ENCODE measurements around the gene PTPN4. TPM values are rescaled to one million over a fixed set of nuclear protein-coding genes. Genes with fewer than 3 reads are reported as not detected.
"Not testable (repeated sequence)": the region's sequence is repeated elsewhere in the genome, so short reads cannot be mapped to it uniquely, and the experiment has no call there.

The PTPN4 gene
- total and polyA plus RNA-seq, 2 experiments from 2014 or later, result 19.8 to 24.3 TPM

GRCh38 chr2:119800376-119800902, 40.7 kb downstream of the PTPN4 start:
- 0 out of 2 replicates have a peak, but pooled peaks cover 4% of the 10 kb centered on the region for H4K20me1 ChIP-seq (ENCODE audit: insufficient read depth)
- no peaks in the 10 kb centered on the region for H3K4me1 ChIP-seq (ENCODE audit: insufficient read depth)
- WGBS, 2 experiments (ENCODE audit: low coverage in 1 of 2, low lambda C conversion rate in 2 of 2, missing lambda C conversion rate in 2 of 2), result 92 to 96% methylated on average over 1 of the region's 1 CpG
- H2AFZ ChIP-seq, result no peak overlapping the region
- no peak for TF ChIP-seq EZH2 (IDR thresholded peaks at IDR 0.05; ENCODE audit: insufficient read depth, poor library complexity, severe bottlenecking)
- TF ChIP-seq EZH2phosphoT487 (IDR thresholded peaks at IDR 0.05; ENCODE audit: insufficient read depth, low read depth), result no peak
- H3F3A ChIP-seq (ENCODE audit: insufficient read depth), result no peaks in the 10 kb centered on the region
- no peak overlapping the region for H3K4me3 ChIP-seq
- no peaks in the 10 kb centered on the region for H3K9me3 ChIP-seq (ENCODE audit: low read depth)
- no peaks in the 10 kb centered on the region for H3K36me3 ChIP-seq (ENCODE audit: low read depth)
- no peak overlapping the region for H3K27ac ChIP-seq
- no peak overlapping the region for H3K4me2 ChIP-seq (ENCODE audit: unreplicated experiment)
- H3K9ac ChIP-seq, result no peak overlapping the region
- no peaks in the 10 kb centered on the region for H3K27me3 ChIP-seq (replicated peaks; ENCODE audit: insufficient read depth)
- no peaks in the 10 kb centered on the region for H3K9me2 ChIP-seq (ENCODE audit: insufficient read depth)
- in situ Hi-C loops (cut with MboI), result no loop called here
- DNase-seq, result no peak
- H3K79me2 ChIP-seq (ENCODE audit: insufficient read depth), result peaks cover 88% of the 10 kb centered on the region

- WGBS, 2 experiments (ENCODE audit: low coverage in 1 of 2, low lambda C conversion rate in 2 of 2, missing lambda C conversion rate in 2 of 2), result 96 to 97% methylated on average over 7 of the region's 7 CpGs
- Histone ChIP-seq H3K27ac (no peak overlapping the region), H3K4me1 (ENCODE audit: insufficient read depth) (no peaks in the 10 kb centered on the region), H3K36me3 (ENCODE audit: low read depth) (no peaks in the 10 kb centered on the region), H2AFZ (no peak overlapping the region), H4K20me1 (ENCODE audit: insufficient read depth) (0 out of 2 replicates have a peak, but pooled peaks cover 4% of the 10 kb centered on the region), H3K4me3 (no peak overlapping the region), H3K9ac (no peak overlapping the region), H3F3A (ENCODE audit: insufficient read depth) (no peaks in the 10 kb centered on the region), H3K9me3 (ENCODE audit: low read depth) (no peaks in the 10 kb centered on the region), H3K27me3 (replicated peaks; ENCODE audit: insufficient read depth) (no peaks in the 10 kb centered on the region), H3K9me2 (ENCODE audit: insufficient read depth) (no peaks in the 10 kb centered on the region), H3K4me2 (ENCODE audit: unreplicated experiment) (no peak overlapping the region), H3K79me2 (ENCODE audit: insufficient read depth) (peaks cover 90% of the 10 kb centered on the region)
- in situ Hi-C loops (cut with MboI), result no loop called here
- DNase-seq, result no peak
- TF ChIP-seq EZH2 (IDR thresholded peaks at IDR 0.05; ENCODE audit: insufficient read depth, poor library complexity, severe bottlenecking) (no peak), EZH2phosphoT487 (IDR thresholded peaks at IDR 0.05; ENCODE audit: insufficient read depth, low read depth) (no peak)
Measured at GRCh38 chr2:119801040-119801439, 41.3 kb downstream of the PTPN4 start.

GRCh38 chr2:119801989-119802388, 42.3 kb downstream of the PTPN4 start:
- H2AFZ ChIP-seq; H3K4me2 ChIP-seq (ENCODE audit: unreplicated experiment); H3K9me2 ChIP-seq (ENCODE audit: insufficient read depth); H3K36me3 ChIP-seq (ENCODE audit: low read depth); H3K4me3 ChIP-seq; H3K9me3 ChIP-seq (ENCODE audit: low read depth); H3K9ac ChIP-seq; H3K27me3 ChIP-seq (replicated peaks; ENCODE audit: insufficient read depth); H3K4me1 ChIP-seq (ENCODE audit: insufficient read depth); H3K27ac ChIP-seq; H3F3A ChIP-seq (ENCODE audit: insufficient read depth); in situ Hi-C loops (cut with MboI); H4K20me1 ChIP-seq (ENCODE audit: insufficient read depth); DNase-seq: not testable (repeated sequence)
- WGBS, 2 experiments (ENCODE audit: low coverage in 1 of 2, low lambda C conversion rate in 2 of 2, missing lambda C conversion rate in 2 of 2), result 86 to 90% methylated on average over 10 of the region's 10 CpGs
- peaks cover 86% of the 10 kb centered on the region for H3K79me2 ChIP-seq (ENCODE audit: insufficient read depth)

DNA sequence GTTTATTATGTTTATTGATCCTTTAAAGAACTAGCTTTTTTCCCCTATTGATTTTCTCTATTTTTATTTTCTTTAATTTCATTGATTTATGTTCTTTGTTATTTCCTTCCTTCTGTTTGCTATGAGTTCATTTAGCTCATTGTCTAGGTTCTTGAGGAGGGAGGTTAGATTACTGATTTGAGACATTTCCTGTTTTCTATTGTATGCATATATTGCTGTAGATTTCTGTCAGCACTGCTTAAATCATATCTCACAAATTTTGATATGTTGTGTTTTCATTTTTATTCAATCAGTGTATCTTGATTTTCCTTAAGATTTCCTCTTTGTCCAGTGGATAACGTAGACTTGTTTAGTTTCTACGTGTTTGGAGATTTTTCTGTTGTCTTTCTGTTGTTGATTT, 43.4 kb downstream of the PTPN4 start:
- 95 to 98% methylated on average over 2 of the region's 2 CpGs for WGBS, 2 experiments (ENCODE audit: low coverage in 1 of 2, low lambda C conversion rate in 2 of 2, missing lambda C conversion rate in 2 of 2)
- Histone ChIP-seq H3K9me3 (ENCODE audit: low read depth) (no peaks in the 10 kb centered on the region), H3K9ac (no peak overlapping the region), H3K4me1 (ENCODE audit: insufficient read depth) (no peaks in the 10 kb centered on the region), H3K4me3 (no peak overlapping the region), H4K20me1 (ENCODE audit: insufficient read depth) (0 out of 2 replicates have a peak, but pooled peaks cover 4% of the 10 kb centered on the region), H2AFZ (no peak overlapping the region), H3K27ac (no peak overlapping the region), H3K4me2 (ENCODE audit: unreplicated experiment) (no peak overlapping the region), H3K9me2 (ENCODE audit: insufficient read depth) (no peaks in the 10 kb centered on the region), H3K27me3 (replicated peaks; ENCODE audit: insufficient read depth) (no peaks in the 10 kb centered on the region), H3K36me3 (ENCODE audit: low read depth) (no peaks in the 10 kb centered on the region), H3F3A (ENCODE audit: insufficient read depth) (peaks cover 5% of the 10 kb centered on the region; the same call in 1 of the 2 replicates), H3K79me2 (ENCODE audit: insufficient read depth) (peaks cover 77% of the 10 kb centered on the region)
- TF ChIP-seq EZH2phosphoT487 (IDR thresholded peaks at IDR 0.05; ENCODE audit: insufficient read depth, low read depth) (no peak), EZH2 (IDR thresholded peaks at IDR 0.05; ENCODE audit: insufficient read depth, poor library complexity, severe bottlenecking) (no peak)
- in situ Hi-C loops (cut with MboI), result no loop called here
- DNase-seq, result no peak

DNA sequence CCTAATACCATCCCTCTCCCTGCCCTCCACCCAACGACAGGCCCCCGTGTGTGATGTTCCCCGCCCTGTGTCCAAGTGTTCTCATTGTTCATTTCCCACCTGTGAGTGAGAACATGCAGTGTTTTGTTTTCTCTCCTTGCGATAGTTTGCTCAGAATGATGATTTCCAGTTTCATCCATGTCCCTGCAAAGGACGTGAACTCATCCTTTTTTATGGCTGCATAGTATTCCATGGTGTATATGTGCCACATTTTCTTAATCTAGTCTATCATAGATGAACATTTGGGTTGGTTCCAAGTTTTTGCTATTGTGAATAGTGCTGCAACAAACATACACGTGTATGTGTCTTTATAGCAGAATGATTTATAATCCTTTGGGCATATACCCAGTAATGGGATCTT, 44.7 kb downstream of the PTPN4 start:
- in situ Hi-C loops (cut with MboI); H3K9me3 ChIP-seq (ENCODE audit: low read depth); H3K36me3 ChIP-seq (ENCODE audit: low read depth); H3K27me3 ChIP-seq (replicated peaks; ENCODE audit: insufficient read depth); H3K27ac ChIP-seq; H3K4me2 ChIP-seq (ENCODE audit: unreplicated experiment); H2AFZ ChIP-seq; H4K20me1 ChIP-seq (ENCODE audit: insufficient read depth); H3K9ac ChIP-seq; H3K9me2 ChIP-seq (ENCODE audit: insufficient read depth); H3K4me3 ChIP-seq; DNase-seq: not testable (repeated sequence)
- Histone ChIP-seq H3K4me1 (ENCODE audit: insufficient read depth) (peaks cover 12% of the 10 kb centered on the region), H3F3A (ENCODE audit: insufficient read depth) (peaks cover 16% of the 10 kb centered on the region), H3K79me2 (ENCODE audit: insufficient read depth) (peaks cover 64% of the 10 kb centered on the region)
- WGBS, 2 experiments (ENCODE audit: low coverage in 1 of 2, low lambda C conversion rate in 2 of 2, missing lambda C conversion rate in 2 of 2), result 86 to 91% methylated on average over 6 of the region's 6 CpGs
